H1 (cell line): Measurements from ENCODE around the gene PID1. TPM values are rescaled to one million over a fixed set of nuclear protein-coding genes. Genes with fewer than 3 reads are reported as not detected.

ENCODE experiments used
- FOSL1 ChIP-seq: IDR thresholded peaks from 2 replicates; pipeline ENCODE4 v1.6.1; 2011; ENCODE audit warnings: mild to moderate bottlenecking, low read depth, low read length, moderate library complexity; ENCODE audit not compliant: insufficient read depth
- JUND ChIP-seq: IDR thresholded peaks from 2 replicates; pipeline ENCODE4 v1.6.1; 2011; ENCODE audit warnings: mild to moderate bottlenecking, improper control_type of control experiment, low read length
- SP4 ChIP-seq: IDR thresholded peaks from 2 replicates; pipeline ENCODE4 v1.6.1; 2012; ENCODE audit warnings: low read length, inconsistent platforms
- polyA plus RNA-seq, 7 experiments: library from polyadenylated mRNA; depleted of rRNA in 3 of 7; stranded (reverse) in 5 of 7; unstranded in 2 of 7; fragments of >200 nt in 5 of 7; fragments of 200-250 nt in 2 of 7; gene quantifications; 1 replicate in 5 of 7; 2 replicates in 1 of 7; 4 replicates in 1 of 7; pipeline versions ENCODE4 v1.2.1 to v1.2.3, GENCODE V29; 2011 to 2013; ENCODE audit warnings: missing spikeins in 2 of 7, mixed read lengths in 2 of 7
- total RNA-seq: library from RNA; stranded (reverse); fragmentation: NEBNext Ultra II Directional; extraction: Animal tissue kit (Norgen Biotek cat#: 25700); gene quantifications from 2 replicates; pipeline ENCODE4 v1.2.1, GENCODE V29; 2021

The PID1 gene
- total and polyA plus RNA-seq, 2 of the 8 experiments (the other 6 are each of a cell fraction or from before 2014, with no cell fraction given): 1.5 to 3.3 TPM

GRCh38 chr2:229176136-229176535 is 95.0 kb downstream of the PID1 start (continued):
- TF ChIP-seq FOSL1 (no peak), JUND (no peak), SP4 (no peak)
